IMR-90 (cell line): ENCODE data around the gene SCFD1. TPM values are rescaled to one million over a fixed set of nuclear protein-coding genes. Genes with fewer than 3 reads are reported as not detected.

Source experiments
- ATAC-seq: fragments of 200-7000 bp; cut with Tn5 transposase; 2 replicates; pipeline ENCODE4 v1.9.1; 2020; ENCODE audit warnings: low read depth, mild to moderate bottlenecking, moderate library complexity
- BruUV-seq: library from RNA; stranded (reverse); fragments of 400-500 nt; replicated peaks from 2 replicates; lab custom pipeline; 2021; lab: Mats Ljungman, UMichigan
- CTCF ChIA-PET: fragments of 300-600 bp; formaldehyde crosslinking; extraction: SDS; loops from one replicate; lab custom pipeline; 2021; ENCODE audit warnings: antibody characterized with exemption; lab: Yijun Ruan, JAX
- POLR2A ChIA-PET: fragments of 300-600 bp; sonication (Branson Sonifier 250); formaldehyde crosslinking; loops from one replicate; lab custom pipeline; 2022; ENCODE audit warnings: antibody characterized with exemption; ENCODE audit not compliant: unreplicated experiment; lab: Charles Lee
- DNase-seq: peaks from one replicate; pipeline ENCODE4 v3.0.0; 2013
- H2AFZ ChIP-seq: replicated peaks from 2 replicates; pipeline ENCODE3; 2013; ENCODE audit warnings: low read length, mild to moderate bottlenecking; ENCODE audit not compliant: poor library complexity
- H2AK5ac ChIP-seq: 2 replicates; pipeline ENCODE4 v1.6.1; 2013; ENCODE audit warnings: low read depth, low read length, inconsistent platforms
- H2AK9ac ChIP-seq: replicated peaks from 2 replicates; pipeline ENCODE3; 2013; ENCODE audit warnings: mild to moderate bottlenecking, low read depth, low read length, moderate library complexity; ENCODE audit not compliant: poor library complexity
- H2BK120ac ChIP-seq: 2 replicates; pipeline ENCODE4 v1.6.1; 2013; ENCODE audit warnings: low read depth, low read length, inconsistent platforms
- H2BK15ac ChIP-seq: 3 replicates; pipeline ENCODE4 v1.6.1; 2013; ENCODE audit warnings: low read depth, low read length, inconsistent platforms
- H2BK20ac ChIP-seq: 2 replicates; pipeline ENCODE4 v1.6.1; 2013; ENCODE audit warnings: low read depth, mild to moderate bottlenecking, inconsistent platforms, low read length, moderate library complexity
- H2BK5ac ChIP-seq: 2 replicates; pipeline ENCODE4 v1.6.1; 2013; ENCODE audit warnings: mild to moderate bottlenecking, low read depth, low read length, inconsistent platforms; ENCODE audit not compliant: poor library complexity, severe bottlenecking
- H3K14ac ChIP-seq: replicated peaks from 2 replicates; pipeline ENCODE4 v1.6.1; 2013; ENCODE audit warnings: low read depth, low read length, inconsistent platforms
- H3K18ac ChIP-seq: 2 replicates; pipeline ENCODE4 v1.6.1; 2013; ENCODE audit warnings: low read depth, low read length, control low read depth
- H3K23ac ChIP-seq: 2 replicates; pipeline ENCODE4 v1.6.1; 2013; ENCODE audit warnings: low read depth, low read length, inconsistent platforms
- H3K27ac ChIP-seq: 2 replicates; pipeline ENCODE4 v1.5.1; 2013; ENCODE audit warnings: mild to moderate bottlenecking, control low read depth, low read length; ENCODE audit not compliant: insufficient read depth
- H3K27me3 ChIP-seq: 2 replicates; pipeline ENCODE4 v1.6.1; 2013; ENCODE audit warnings: low read length; ENCODE audit not compliant: control insufficient read depth, insufficient read depth
- H3K36me3 ChIP-seq: 2 replicates; pipeline ENCODE4 v1.6.1; 2013; ENCODE audit warnings: low read length, mixed read lengths; ENCODE audit not compliant: control insufficient read depth, insufficient read depth
- H3K4ac ChIP-seq: 2 replicates; pipeline ENCODE4 v1.6.1; 2013; ENCODE audit warnings: low read depth, low read length, inconsistent platforms
- H3K4me1 ChIP-seq: 2 replicates; pipeline ENCODE4 v1.6.1; 2013; ENCODE audit warnings: low read length, mixed read lengths; ENCODE audit not compliant: control insufficient read depth, insufficient read depth
- H3K4me2 ChIP-seq: 2 replicates; pipeline ENCODE4 v1.6.1; 2013; ENCODE audit warnings: low read depth, mild to moderate bottlenecking, control low read depth, low read length, moderate library complexity
- H3K4me3 ChIP-seq: 2 replicates; pipeline ENCODE4 v1.5.1; 2013; ENCODE audit warnings: low read depth, mild to moderate bottlenecking, control low read depth, low read length, moderate library complexity; ENCODE audit not compliant: insufficient read depth
- H3K56ac ChIP-seq: 2 replicates; pipeline ENCODE4 v1.6.1; 2013; ENCODE audit warnings: low read length, inconsistent platforms; ENCODE audit not compliant: insufficient read depth; ENCODE audit errors: extremely low read depth
- H3K79me1 ChIP-seq, 2 experiments: 2 replicates each; pipeline ENCODE4 v1.6.1; 2013; ENCODE audit warnings: low read length in 2 of 2, inconsistent platforms in 1 of 2, low read depth in 1 of 2
- H3K9ac ChIP-seq: 2 replicates; pipeline ENCODE4 v1.6.1; 2013; ENCODE audit warnings: low read depth, low read length, control low read depth
- H3K9me1 ChIP-seq: 2 replicates; pipeline ENCODE4 v1.6.1; 2013; ENCODE audit warnings: low read length, inconsistent platforms; ENCODE audit not compliant: insufficient read depth
- H3K9me3 ChIP-seq: 2 replicates; pipeline ENCODE4 v1.6.1; 2013; ENCODE audit warnings: low read length; ENCODE audit not compliant: control insufficient read depth, insufficient read depth
- H4K20me1 ChIP-seq: 2 replicates; pipeline ENCODE4 v1.6.1; 2013; ENCODE audit warnings: low read length, inconsistent platforms; ENCODE audit not compliant: insufficient read depth
- H4K5ac ChIP-seq: 2 replicates; pipeline ENCODE4 v1.6.1; 2013; ENCODE audit warnings: mild to moderate bottlenecking, low read depth, low read length, control low read depth
- H4K8ac ChIP-seq, 2 experiments: 2 replicates each; pipeline ENCODE4 v1.6.1; 2013; ENCODE audit warnings: low read depth in 2 of 2, low read length in 2 of 2, control low read depth in 1 of 2, inconsistent platforms in 1 of 2
- H4K91ac ChIP-seq: 2 replicates; pipeline ENCODE4 v1.6.1; 2013; ENCODE audit warnings: low read depth, low read length, inconsistent platforms; ENCODE audit not compliant: insufficient read depth
- CEBPB ChIP-seq: IDR thresholded peaks from 2 replicates; pipeline ENCODE4 v1.6.1; 2012; ENCODE audit warnings: low read depth, low read length, improper control_type of control experiment
- CHD1 ChIP-seq: IDR thresholded peaks from 2 replicates; pipeline ENCODE4 v1.6.1; 2012; ENCODE audit warnings: low read depth, low read length, improper control_type of control experiment
- FOS ChIP-seq: fragments of 150-350 bp; IDR thresholded peaks from 2 replicates; pipeline ENCODE4 v1.6.1; 2016; ENCODE audit warnings: low read depth, low read length
- MAZ ChIP-seq: IDR thresholded peaks from 2 replicates; pipeline ENCODE4 v1.6.1; 2012; ENCODE audit warnings: low read depth, mild to moderate bottlenecking, low read length, improper control_type of control experiment, moderate library complexity, borderline replicate concordance
- WGBS, 2 experiments: methylation state at CpG; one replicate each; pipeline versions ENCODE4 v1.1.5 to v1.1.7; 2013; ENCODE audit warnings: missing lambda C conversion rate in 2 of 2; ENCODE audit not compliant: insufficient read length in 1 of 2; ENCODE audit errors: extremely low coverage in 2 of 2; 5-methylcytosine and 5-hydroxymethylcytosine counted together
- dilution Hi-C: fragments of 300-500 bp; cut with HindIII; formaldehyde crosslinking; loops from one replicate; pipeline ENCODE4 v1.14.3; 2018; ENCODE audit warnings: low sequenced_read_pairs; ENCODE audit not compliant: unreplicated experiment
- in situ Hi-C: fragments of 300-500 bp; cut with MboI; formaldehyde crosslinking; loops from 3 replicates; pipeline ENCODE4 v1.14.3; 2019; ENCODE audit warnings: low sequenced_read_pairs, inconsistent platforms, mixed read lengths
- intact Hi-C: fragments of 100-400 bp; cut with micrococcal nuclease; formaldehyde crosslinking; loops from 2 replicates; pipeline ENCODE4 v1.10.0; 2022
- polyA plus RNA-seq, 3 experiments: library from polyadenylated mRNA; depleted of rRNA; stranded (reverse); fragments of >200 nt; gene quantifications; 2 replicates each; pipeline ENCODE4 v1.2.3, GENCODE V29; 2012; ENCODE audit warnings: low replicate concordance in 1 of 3
- total RNA-seq: library from RNA; depleted of rRNA; stranded (reverse); fragments of >200 nt; gene quantifications from 2 replicates; pipeline ENCODE4 v1.2.3, GENCODE V29; 2012
- TF ChIP-seq, protein P1 (sequence below): fragments of 150-350 bp; IDR thresholded peaks from 2 replicates; pipeline ENCODE4 v1.6.1; 2016; ENCODE audit warnings: low read depth, mild to moderate bottlenecking, low read length, moderate library complexity, borderline replicate concordance
- TF ChIP-seq, protein P2 (sequence below): fragments of 150-350 bp; IDR thresholded peaks from 2 replicates; pipeline ENCODE4 v1.6.1; 2017; ENCODE audit warnings: mild to moderate bottlenecking, antibody characterized with exemption, low read length, low read depth

SCFD1 gene
- total and polyA plus RNA-seq, 2 of the 4 experiments (the other 2 are of a cell fraction), result 51.4 to 74.0 TPM

DNA sequence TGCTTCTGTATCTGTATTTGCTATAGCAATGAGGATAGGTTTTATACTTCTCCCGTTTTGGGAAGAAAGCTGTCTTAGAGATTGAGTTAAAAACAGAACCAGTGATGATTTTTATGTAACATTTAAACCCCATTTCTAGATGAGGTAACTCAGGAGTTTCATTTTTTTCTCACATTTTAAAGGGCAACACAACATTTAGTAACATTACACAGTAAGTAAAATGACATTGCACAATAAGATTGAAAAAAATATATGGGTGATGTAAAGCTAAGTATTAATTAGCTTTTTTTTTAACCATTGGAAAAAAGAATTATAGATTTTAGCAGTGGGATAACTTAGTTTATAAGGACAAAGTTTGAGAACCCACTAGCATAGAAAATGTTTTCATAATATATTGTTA lies 25.2 kb upstream of the SCFD1 start:
- Histone ChIP-seq H3K9me1 (peaks cover 3% of the 10 kb centered on the region; the same call in 1 of the 2 replicates), H3K4me1 (peaks cover 2% of the 10 kb centered on the region; the same call in 1 of the 2 replicates), H4K8ac (no peak overlapping the region), H3K4ac (no peak overlapping the region), H2BK5ac (no peak overlapping the region), H3K14ac (no peak overlapping the region), H3K23ac (no peak overlapping the region), H4K20me1 (no peaks in the 10 kb centered on the region), H2AK9ac (no peak overlapping the region), H2BK15ac (no peak overlapping the region), H3K56ac (no peak overlapping the region), H4K91ac (no peak overlapping the region), H3K18ac (no peak overlapping the region), H3K36me3 (peaks cover 17% of the 10 kb centered on the region), H2BK120ac (no peak overlapping the region), H2BK20ac (no peak overlapping the region), H3K27me3 (no peaks in the 10 kb centered on the region), H3K9ac (no peak overlapping the region), H3K27ac (no peak overlapping the region), H3K9me3 (no peaks in the 10 kb centered on the region), H2AK5ac (no peak overlapping the region), H2AFZ (no peak overlapping the region), H3K79me1 (peaks cover 15 to 17% of the 10 kb centered on the region in 2 experiments), H3K4me3 (no peak overlapping the region), H4K5ac (no peak overlapping the region), H3K4me2 (no peak overlapping the region)
- CTCF ChIA-PET, result no interaction called here
- in situ Hi-C loops, result no loop called here
- BruUV-seq, result no TSS peak
- no peak for DNase-seq
- TF ChIP-seq MAZ, result no peak
- TF ChIP-seq, protein P1, sequence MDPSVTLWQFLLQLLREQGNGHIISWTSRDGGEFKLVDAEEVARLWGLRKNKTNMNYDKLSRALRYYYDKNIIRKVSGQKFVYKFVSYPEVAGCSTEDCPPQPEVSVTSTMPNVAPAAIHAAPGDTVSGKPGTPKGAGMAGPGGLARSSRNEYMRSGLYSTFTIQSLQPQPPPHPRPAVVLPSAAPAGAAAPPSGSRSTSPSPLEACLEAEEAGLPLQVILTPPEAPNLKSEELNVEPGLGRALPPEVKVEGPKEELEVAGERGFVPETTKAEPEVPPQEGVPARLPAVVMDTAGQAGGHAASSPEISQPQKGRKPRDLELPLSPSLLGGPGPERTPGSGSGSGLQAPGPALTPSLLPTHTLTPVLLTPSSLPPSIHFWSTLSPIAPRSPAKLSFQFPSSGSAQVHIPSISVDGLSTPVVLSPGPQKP, result no peak
- TF ChIP-seq CEBPB, result peak; percentile 54
- no peak for TF ChIP-seq CHD1
- TF ChIP-seq, protein P2, sequence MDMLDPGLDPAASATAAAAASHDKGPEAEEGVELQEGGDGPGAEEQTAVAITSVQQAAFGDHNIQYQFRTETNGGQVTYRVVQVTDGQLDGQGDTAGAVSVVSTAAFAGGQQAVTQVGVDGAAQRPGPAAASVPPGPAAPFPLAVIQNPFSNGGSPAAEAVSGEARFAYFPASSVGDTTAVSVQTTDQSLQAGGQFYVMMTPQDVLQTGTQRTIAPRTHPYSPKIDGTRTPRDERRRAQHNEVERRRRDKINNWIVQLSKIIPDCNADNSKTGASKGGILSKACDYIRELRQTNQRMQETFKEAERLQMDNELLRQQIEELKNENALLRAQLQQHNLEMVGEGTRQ, result no peak
- no peak for TF ChIP-seq FOS
- no peak for ATAC-seq
- intact Hi-C loops, result no loop called here
- WGBS, 2 experiments, result no CpG with 5 or more reads among the region's 1 CpG
- POLR2A ChIA-PET, result no interaction called here
- dilution Hi-C loops, result no loop called here
